HG03135 (cell line): ENCODE results near the gene BCKDK.
"Not testable (repeated sequence)": the region's sequence is repeated elsewhere in the genome, so short reads cannot be mapped to it uniquely, and the experiment has no call there.

Experiments used
- ATAC-seq: cut with Tn5 transposase; IDR thresholded peaks from one replicate; pipeline ENCODE4 v1.9.1; 2021; ENCODE audit warnings: mild to moderate bottlenecking, moderate library complexity; ENCODE audit not compliant: unreplicated experiment

BCKDK gene

GRCh38 chr16:31141071-31141469 lies 32.9 kb downstream of the BCKDK start:
- not testable (repeated sequence) for ATAC-seq

- ATAC-seq: peak; percentile 3
Measured at GRCh38 chr16:31141489-31142108, 33.4 kb downstream of the BCKDK start.

GRCh38 chr16:31142109-31143010 lies 34.2 kb downstream of the BCKDK start:
- ATAC-seq: peak; percentile 91

GRCh38 chr16:31143011-31143693 lies 35.0 kb downstream of the BCKDK start:
- no peak for ATAC-seq

GRCh38 chr16:31143694-31144148 lies 35.5 kb downstream of the BCKDK start:
- ATAC-seq: no peak

- ATAC-seq: not testable (repeated sequence)
Measured at GRCh38 chr16:31144418-31144817, 36.2 kb downstream of the BCKDK start.

GRCh38 chr16:31145398-31145990 lies 37.3 kb downstream of the BCKDK start:
- ATAC-seq: no peak

- ATAC-seq: no peak
Measured at GRCh38 chr16:31147574-31147973, 39.4 kb downstream of the BCKDK start.

- ATAC-seq: no peak
Measured at GRCh38 chr16:31148281-31148728, 40.1 kb downstream of the BCKDK start.

GRCh38 chr16:31148896-31149295 lies 40.7 kb downstream of the BCKDK start:
- no peak for ATAC-seq

GRCh38 chr16:31149332-31149731 lies 41.1 kb downstream of the BCKDK start:
- ATAC-seq: no peak

GRCh38 chr16:31149894-31150890 lies 42.0 kb downstream of the BCKDK start, which contains the start of gene PRSS36:
Gene PRSS36 (minus strand): TSS chr16:31150066. CDS start chr16:31150035, 31 bp downstream.
- no peak for ATAC-seq

GRCh38 chr16:31150976-31151375 lies 42.8 kb downstream of the BCKDK start:
- ATAC-seq: not testable (repeated sequence)

- no peak for ATAC-seq
Measured at GRCh38 chr16:31157136-31157535, 49.0 kb downstream of the BCKDK start.
